GM19193 (cell line): ENCODE measurements around the gene ATP2B3.
A peak's percentile ranks its signal among the peaks of the same experiment; 100 is the strongest.

Experiments
- POLR2A ChIP-seq: IDR thresholded peaks from 4 replicates; pipeline ENCODE4 v1.6.1; 2011; ENCODE audit not compliant: insufficient read depth, insufficient read length; ENCODE audit errors: extremely low read depth

The ATP2B3 gene

DNA sequence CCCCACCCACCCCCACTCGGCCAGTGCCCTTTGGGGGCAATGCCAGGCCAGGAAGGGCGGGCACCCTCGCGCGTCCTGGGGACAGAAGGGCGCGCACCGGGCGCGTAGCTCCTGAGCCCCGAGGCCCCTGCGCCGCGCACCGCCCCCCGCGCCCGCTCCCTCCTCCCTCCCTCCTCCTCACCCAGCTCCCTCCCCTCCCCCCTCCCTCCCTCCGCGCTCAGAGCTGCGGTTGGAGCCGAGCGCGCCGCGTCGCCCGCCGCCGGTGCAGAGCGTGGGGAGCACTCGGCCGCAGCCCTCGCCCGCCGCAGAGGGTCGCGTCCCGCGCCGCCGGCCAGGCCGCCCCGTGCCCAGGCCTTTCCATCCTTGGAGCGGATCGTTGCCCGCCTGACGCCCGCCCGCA, at the start of gene ATP2B3:
Gene ATP2B3, plus strand, starts transcription at position 220 of the 400 bp plus-strand sequence. CDS start 18,606 bp downstream, outside the sequence.
- TF ChIP-seq POLR2A = no peak

DNA sequence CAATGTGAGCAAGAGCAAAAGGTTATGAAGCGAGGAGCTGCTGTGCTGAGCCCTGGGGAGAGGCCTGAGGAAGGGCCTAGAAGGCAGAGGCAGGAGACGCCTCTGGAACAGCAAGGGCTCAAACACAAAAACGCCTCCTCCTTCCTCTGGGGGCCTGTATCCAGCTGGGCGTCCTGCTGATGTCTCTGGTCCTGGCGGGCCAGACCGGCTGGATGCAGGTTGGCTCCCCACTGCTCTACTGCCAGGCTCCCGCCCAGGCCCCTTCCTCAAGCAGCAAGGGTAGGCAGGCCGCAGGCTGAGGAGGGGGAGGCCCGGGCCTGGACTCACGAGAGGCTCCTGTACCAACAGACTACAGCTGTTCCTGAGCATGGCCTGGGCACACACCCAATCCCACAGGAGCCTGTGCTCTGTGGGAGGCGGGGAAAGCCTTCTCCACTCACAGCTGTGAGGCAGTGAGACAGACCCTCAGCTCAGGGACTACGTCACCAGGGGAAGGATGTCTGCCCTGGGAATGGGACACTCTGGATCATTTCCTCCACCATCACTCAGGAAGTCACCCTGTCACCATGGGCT, 49.3 kb upstream of the ATP2B3 start:
- no peak for TF ChIP-seq POLR2A

DNA sequence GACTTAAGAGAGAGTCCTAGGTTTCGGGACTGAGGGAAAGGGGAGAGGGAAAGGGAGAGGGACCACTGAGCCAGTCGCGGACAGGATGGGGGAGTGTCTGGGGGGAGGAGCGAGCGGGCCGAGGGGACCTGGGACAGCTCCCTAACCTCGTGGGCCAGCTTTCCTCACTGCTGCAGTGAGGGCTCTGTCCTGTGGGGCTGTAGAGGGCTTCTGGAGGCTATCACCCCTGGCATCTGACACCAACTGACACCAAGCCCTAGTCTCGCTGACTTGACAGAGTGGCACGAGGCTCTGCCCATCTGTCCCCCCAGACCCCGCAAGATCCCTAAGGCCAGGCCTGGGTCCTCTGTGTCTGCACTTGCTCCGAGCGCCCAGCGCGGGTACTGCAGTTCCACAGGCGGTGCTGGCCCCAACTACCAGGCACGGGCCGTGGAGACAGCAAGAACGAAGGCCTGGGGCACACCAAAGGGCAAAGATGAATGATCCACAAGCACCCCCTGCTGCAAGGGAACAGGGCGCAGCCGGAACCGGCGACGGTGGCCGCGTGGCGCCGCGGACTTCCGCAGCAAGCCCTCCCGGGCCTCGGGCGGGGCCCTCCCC, 47.5 kb upstream of the ATP2B3 start:
- TF ChIP-seq POLR2A = no peak

DNA sequence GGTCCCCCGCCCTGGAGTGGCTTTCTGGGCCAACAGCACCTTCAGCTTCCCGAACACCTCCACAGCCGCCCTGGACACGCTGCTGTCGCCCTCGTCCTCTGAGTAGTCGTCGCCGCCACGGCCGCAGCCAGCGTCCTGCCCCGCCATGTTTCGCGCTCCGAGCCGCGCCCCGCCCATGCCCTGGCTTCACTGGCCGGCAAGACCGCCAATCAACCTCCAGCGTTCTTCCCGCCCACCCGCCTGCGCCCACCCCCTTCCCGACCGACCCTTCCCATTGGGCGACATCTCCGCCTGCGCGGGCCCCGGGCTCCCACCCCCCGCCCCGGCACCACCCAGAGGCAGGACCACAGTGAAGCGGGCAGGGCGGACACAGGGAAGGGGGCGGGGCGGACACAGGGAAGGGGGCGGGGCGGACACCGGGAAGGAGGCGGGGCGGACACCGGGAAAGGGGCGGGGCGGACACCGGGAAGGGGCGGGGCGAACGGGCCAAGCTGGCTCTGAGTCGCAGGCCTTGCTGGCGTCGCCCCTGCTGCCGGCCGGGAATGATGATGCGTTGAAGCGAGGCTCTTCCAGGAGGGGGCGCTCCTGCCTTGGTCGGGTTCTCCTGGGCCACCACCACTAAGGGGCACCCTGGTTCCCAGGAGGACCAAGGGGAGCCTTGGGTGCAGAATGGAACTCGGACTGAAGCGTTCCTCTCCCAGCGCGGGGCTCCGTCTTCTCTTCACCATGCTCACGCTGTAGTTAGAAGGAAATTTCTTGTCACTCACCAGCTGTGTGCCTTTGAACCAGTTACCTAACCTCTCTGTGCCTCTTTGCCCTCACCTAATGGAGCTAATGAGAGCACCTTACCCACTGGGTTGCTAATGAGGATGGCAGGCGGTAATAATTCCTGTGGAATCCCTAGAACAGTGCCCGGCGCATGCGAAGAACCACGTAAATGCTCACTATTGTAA, 46.8 kb upstream of the ATP2B3 start, which contains the start of gene HAUS7:
Gene HAUS7, minus strand, starts transcription at position 166 of the 953 bp plus-strand sequence. Its CDS starts 19 bp downstream, at position 147.
- TF ChIP-seq POLR2A = peak; percentile 23

DNA sequence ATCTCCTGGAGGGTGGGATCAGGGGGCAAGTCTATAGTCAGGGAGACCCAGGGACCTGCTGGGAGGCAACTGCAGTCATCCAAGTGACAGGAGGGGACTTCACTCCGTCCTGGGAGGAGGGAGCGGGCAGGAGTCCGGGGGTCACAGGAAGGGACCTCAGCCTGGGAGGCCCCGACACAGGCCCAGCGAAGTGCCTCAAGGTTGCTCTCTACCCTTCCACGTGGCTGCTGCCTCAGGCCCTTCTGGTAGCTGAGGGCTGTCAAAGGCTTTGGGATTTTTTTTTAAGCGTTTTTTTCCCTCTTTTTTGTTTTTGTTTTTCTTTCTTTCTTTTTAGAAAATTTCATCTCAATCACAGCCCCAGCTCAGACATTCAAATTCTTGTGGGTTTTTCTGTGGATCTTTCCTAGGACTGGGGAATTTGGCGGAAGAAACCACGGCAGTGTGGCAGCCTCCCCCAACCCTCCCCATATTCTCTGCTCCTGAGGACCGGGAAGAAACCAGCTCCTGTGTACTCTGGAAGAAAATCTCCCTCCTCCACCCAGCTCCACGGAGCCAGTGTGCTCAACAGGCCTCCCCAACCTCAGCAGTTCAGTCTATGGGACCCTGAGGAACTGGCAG, 45.7 kb upstream of the ATP2B3 start:
- no peak for TF ChIP-seq POLR2A

DNA sequence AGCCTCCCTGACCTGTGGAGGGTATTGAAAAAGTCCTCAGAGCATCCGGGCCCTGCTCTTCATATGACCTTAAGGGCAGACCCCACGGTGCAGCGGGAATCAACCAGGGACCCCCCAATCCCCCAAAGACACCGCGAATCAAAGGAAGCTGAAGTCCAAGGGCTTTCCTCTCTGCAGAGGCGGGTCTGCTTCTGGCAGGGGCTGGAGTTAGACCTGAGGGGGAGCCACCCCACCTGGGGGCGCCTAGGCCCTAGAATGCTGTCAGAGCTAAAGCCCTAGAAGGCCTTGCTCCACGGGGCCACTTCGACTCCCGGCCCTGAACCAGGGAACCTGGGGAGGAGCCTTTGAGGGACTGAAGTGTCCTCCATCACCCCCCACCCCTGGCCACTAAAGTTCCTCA, 44.3 kb upstream of the ATP2B3 start:
- no peak for TF ChIP-seq POLR2A

DNA sequence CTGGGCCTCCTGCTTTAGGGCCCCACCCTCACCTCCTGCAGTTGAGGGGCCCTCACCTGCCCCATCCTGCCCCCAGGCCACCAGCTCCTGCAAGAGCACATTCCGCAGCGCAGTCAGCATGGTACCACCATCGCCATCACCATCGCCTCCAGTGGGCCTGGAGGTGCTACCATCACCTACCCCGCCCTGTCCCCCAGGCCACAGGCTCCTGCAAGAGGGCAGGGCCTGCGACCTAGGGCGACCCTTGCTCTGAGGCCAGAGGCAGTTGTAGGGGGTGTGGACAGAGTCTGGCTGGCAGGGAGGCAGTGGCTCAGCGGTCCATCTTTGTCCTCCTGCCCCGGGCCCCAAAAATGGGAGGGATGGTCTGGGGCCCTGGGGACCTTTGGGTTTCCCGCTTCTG, 43.2 kb upstream of the ATP2B3 start:
- TF ChIP-seq POLR2A = no peak

DNA sequence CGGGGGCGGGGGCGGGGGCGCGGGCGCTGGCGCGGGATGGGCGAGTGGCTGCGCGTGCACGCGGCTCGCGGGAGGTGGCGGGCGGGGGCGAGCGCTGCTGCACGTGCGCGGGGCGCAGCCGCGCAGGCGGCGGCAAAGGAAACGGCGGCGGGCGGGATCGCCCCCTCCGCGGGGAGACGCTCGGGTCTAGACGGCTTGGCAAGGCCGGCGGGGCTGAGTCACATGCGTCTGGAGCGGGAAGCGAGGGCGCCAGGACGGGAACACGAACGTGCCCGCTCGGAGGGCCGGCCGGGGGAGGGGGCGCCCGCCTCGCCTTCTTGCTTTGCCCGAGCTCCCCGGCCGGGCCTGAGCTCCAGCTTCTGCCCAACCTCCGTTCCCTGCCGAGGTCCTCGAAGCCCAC, 42.7 kb upstream of the ATP2B3 start:
- TF ChIP-seq POLR2A = no peak

DNA sequence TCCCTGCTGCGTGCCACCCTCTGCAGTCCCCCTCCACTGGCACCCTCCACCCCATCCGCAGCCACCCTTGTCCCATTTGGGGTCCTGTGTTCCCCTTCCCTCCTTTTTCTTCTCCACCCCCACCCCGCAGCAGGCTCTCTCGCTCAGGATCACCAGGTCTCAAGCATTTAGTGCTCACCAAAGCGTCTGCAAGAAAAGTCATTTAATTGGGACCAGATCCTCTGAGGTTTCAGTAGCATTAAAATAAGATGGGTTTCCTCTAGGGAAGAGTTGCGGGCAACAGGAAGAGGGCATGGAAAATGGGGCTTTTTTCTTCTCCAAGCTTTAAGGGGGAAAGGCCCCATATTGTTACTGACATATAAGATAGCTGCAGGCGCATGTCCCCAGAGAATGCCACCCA, 42.2 kb upstream of the ATP2B3 start:
- TF ChIP-seq POLR2A = no peak

DNA sequence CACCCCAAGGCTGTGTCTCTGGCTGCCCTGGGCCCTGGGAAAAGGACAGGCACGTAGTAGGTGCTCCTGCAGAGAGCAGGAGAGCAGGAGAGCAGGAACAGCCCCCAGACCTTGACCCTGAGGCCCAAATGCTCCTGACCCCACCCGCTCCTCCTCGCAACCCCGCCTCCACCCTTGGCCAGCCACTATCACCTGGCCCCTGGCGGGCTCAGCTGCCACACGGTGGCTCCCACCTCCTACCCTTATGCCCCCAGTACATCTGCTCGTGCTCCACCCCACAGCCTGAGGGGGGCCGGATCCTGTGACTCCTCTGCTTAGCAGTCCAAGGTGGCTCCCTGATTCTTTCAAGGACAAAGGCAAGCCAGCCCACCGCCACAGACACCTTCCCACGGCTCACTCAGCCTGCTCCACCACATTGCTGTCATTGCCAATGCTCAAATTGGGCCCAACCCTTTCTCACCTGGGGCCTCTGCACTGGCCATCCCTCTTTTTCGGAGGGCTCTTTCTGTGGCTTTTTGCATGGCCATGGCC, 41.6 kb upstream of the ATP2B3 start:
- TF ChIP-seq POLR2A = no peak

DNA sequence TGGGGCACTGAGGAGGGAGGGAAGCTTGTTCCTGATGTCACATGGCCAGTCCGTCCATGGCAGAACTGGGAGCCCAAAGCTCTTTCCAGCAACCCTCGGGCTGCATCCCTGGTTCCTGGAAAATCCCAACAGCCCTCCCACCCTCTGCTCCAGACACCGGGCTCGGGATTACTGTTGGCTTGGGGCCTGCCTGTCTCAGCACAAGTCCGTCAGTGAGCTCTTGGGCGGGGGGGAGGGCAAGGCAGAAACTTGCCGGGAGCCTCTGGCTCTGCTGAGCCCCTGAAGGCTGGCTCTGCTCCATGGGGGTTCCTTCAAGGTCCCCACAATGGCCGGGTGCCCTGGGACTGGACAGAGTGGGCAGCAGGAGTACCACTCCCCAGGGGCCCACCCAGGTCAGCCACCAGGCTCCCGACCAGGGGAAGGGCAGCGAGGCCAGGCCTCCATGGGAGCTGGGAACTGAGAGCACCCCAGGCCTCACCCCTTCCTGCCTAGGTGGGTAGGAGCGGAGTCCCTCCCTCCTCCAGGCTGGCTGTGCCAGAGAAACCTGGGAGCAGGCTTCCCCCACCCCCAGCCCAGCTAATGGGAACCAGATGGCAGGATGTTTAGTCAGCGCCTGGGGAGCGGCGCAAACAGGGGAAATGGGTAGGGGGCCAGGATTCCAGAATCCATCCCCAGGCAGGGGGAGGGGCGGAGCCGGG, 40.6 kb upstream of the ATP2B3 start:
- no peak for TF ChIP-seq POLR2A

DNA sequence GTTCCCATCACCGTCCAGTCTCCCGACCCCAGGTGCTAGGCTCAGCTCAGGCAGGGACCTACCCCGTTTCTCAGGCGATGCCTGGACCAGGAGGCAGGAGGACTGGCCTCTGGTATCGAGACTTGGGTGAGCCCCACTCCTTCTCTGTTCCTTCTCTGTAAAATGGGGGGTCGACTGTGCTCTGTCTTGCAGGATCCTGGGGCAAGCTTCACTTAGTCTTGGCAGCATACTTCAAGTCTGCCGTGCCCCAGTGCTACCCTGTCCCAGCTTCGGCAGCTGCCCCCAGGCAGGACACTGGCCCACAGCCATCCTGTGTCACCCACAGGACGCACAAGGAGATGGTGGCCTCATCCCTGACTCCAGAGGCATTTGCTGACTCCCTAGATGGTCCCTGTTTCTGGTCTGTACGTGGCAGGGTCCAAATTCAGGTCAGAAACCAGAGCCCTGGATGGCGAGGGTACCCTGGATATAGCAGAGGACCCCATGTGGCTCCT, 40.0 kb upstream of the ATP2B3 start:
- no peak for TF ChIP-seq POLR2A

DNA sequence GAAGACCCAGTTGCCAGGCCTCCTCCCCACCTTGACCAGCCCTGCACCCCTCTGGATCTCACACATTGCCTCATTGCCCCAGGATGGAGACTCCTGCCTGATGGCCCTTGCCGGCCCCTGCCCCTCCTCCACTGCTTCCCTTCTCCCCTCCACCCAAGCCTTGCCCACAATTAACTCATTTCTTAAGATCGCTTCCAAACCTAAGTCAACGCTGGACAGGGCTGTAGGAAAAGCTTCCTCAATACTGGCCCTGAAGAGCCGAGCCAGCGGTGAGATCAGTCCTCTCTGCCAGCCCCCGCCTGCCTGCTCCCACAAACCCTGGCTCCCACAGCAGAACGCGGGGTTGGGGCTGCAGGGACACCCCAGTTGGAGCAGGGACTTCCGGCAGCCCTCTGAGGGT, 39.5 kb upstream of the ATP2B3 start:
- no peak for TF ChIP-seq POLR2A

DNA sequence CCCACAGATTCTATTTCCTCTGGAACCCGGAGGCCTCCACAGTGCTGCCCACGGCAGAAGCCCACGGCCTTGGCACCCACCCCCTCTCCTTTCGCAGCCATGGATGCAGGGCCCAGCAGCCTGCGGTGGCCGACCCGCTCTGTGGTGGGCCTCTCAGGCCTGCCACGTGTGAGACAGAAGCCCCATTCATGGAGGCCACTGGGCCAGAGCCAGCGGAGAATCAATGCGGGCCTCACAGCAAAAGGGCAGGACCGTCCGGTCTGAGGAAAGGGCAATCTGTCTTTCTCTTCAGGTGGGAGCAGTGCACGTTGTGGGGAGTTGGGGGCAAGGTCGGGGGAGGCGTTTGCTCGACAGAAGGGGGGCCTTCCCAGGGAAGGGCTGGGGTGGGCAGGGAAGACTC, 38.7 kb upstream of the ATP2B3 start:
- TF ChIP-seq POLR2A = no peak

DNA sequence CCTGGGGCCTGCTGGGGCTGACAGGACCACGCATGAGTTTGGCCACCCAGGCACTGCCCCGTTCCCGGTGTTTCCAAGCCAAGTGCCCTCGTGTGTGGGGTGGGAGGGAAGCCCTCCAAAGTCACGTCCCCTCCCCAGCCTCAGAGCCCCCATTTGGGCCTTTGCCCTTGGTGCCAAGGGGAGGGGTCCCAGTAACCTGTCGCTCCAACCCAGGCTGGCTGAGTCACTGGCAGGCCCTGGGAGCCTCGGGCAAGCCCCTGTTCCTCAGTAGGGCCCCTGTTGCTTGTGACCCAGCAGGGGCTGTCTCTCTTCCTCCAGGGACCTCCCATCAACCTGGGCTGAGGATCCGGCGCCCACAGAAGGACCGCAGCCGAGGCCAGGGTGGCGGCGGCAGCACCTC, 36.4 kb upstream of the ATP2B3 start:
- TF ChIP-seq POLR2A = no peak

DNA sequence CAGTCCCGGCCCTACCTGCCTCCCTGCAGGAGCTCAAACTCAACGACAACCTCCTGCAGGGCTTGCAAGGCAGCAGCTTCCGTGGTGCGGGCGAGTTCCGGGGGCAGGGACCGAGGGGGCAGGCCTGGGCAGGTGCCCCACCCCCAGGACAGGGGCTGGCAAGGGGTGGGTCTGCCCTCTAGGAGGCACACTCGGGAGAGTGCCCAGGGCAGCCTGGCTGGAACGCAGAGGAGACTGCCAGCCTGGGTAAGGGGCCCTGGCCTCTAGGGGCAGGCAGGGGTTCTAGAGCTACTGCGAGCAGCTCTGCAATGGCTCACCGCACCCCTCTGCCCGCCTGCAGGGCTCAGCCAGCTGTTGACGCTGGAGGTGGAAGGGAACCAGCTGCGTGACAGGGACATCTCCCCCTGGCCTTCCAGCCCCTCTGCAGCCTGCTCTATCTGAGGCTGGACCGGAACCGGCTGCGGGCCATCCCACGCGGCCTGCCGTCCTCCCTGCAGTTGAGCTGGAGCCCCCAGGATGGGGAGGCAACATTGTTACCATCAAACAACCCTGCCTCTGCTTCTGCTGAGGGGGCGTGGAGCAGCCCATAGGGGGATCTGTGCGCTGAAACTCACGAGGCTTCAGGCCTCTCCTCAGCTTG, 34.9 kb upstream of the ATP2B3 start:
- no peak for TF ChIP-seq POLR2A
